ENCODE results near the gene ADGRG6. TPM values are rescaled to one million over a fixed set of nuclear protein-coding genes. Genes with fewer than 3 reads are reported as not detected.

The ADGRG6 gene
- total and polyA plus RNA-seq, 2 donors (not counting 3 experiments of a cell fraction or from before 2014, with no cell fraction given), result 99.3 to 166 TPM

GRCh38 chr6:142336787-142337186 lies 35.0 kb downstream of the ADGRG6 start:
- Histone ChIP-seq H3K27me3 (ENCODE audit: control insufficient read depth in 2 of 2, insufficient read depth in 2 of 2, low read length in 2 of 2) (no peaks in the 10 kb centered on the region), H3K27ac (ENCODE audit: insufficient read depth, low read depth, low read length) (no peak overlapping the region), H3K9ac (replicated peaks; ENCODE audit: extremely low read depth, insufficient read depth, low read length) (no peak overlapping the region), H3K4me1 (ENCODE audit: control insufficient read depth, extremely low read depth, insufficient read depth, low read length) (peaks cover 28% of the 10 kb centered on the region), H4K20me1 (replicated peaks; ENCODE audit: control insufficient read depth, extremely low read depth, insufficient read depth, low read length) (no peaks in the 10 kb centered on the region), H3K4me3 (replicated peaks in 1 of 3; ENCODE audit: insufficient read depth in 1 of 3, low read depth in 1 of 3, low read length in 3 of 3) (no peak overlapping the region), H3K9me1 (replicated peaks; ENCODE audit: control insufficient read depth, extremely low read depth, insufficient read depth, low read length) (no peaks in the 10 kb centered on the region), H3K36me3 (ENCODE audit: control insufficient read depth in 2 of 2, extremely low read depth in 1 of 2, insufficient read depth in 2 of 2, low read length in 2 of 2) (no peaks in the 10 kb centered on the region), H3K9me3 (replicated peaks; ENCODE audit: control insufficient read depth, insufficient read depth, low read length) (no peaks in the 10 kb centered on the region), H3K4me2 (ENCODE audit: insufficient read depth, low read length) (no peak overlapping the region), H3K79me2 (ENCODE audit: control insufficient read depth, insufficient read depth, low read length) (peaks cover 69% of the 10 kb centered on the region), H2AFZ (ENCODE audit: low read depth, low read length) (no peak overlapping the region)
- DNase-seq (ENCODE audit: low read depth, low spot score) (no peak), FAIRE-seq (no peak)
- no TSS peak for BruUV-seq (replicated peaks)
- CTCF ChIA-PET, result no interaction called here
- no peak for TF ChIP-seq MYC (IDR thresholded peaks at IDR 0.05; ENCODE audit: low read depth, low read length)
- no peak for TF ChIP-seq CTCF (IDR thresholded peaks at IDR 0.05; ENCODE audit: extremely low read depth in 1 of 2, insufficient read depth in 1 of 2, low read depth in 1 of 2, low read length in 2 of 2)
- TF ChIP-seq, protein P1, sequence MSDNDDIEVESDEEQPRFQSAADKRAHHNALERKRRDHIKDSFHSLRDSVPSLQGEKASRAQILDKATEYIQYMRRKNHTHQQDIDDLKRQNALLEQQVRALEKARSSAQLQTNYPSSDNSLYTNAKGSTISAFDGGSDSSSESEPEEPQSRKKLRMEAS (IDR thresholded peaks at IDR 0.05; ENCODE audit: insufficient read depth, insufficient read length), result no peak
- TF ChIP-seq FOS (IDR thresholded peaks at IDR 0.05; ENCODE audit: borderline replicate concordance, insufficient read depth, low read length), result no peak
- TF ChIP-seq EZH2 (IDR thresholded peaks at IDR 0.05; ENCODE audit: borderline replicate concordance, low read depth, low read length, severe bottlenecking), result no peak
- no peak for TF ChIP-seq POLR2AphosphoS5 (IDR thresholded peaks at IDR 0.05; ENCODE audit: insufficient read depth, low read depth, low read length)
- intact Hi-C loops (cut with micrococcal nuclease) (no loop called here), dilution Hi-C loops (cut with MboI; ENCODE audit: extremely low pct_ligation_motif_present, low sequenced_read_pairs) (no loop called here)
- POLR2A ChIA-PET, result no interaction called here

Data from endothelial cell of umbilical vein (primary cell).